Spleen (tissue), 11 donors: ENCODE measurements around the gene SLC6A7. TPM values are rescaled to one million over a fixed set of nuclear protein-coding genes. Genes with fewer than 3 reads are reported as not detected.
"Not testable (repeated sequence)": the region's sequence is repeated elsewhere in the genome, so short reads cannot be mapped to it uniquely, and the experiment has no call there.

Experiments
- DNase-seq: peaks from one replicate; pipeline ENCODE4 v3.0.0-alpha.2; 2020
- H3K27ac ChIP-seq, 8 donors: fragments of 200-600 bp; sonication (generic) in 7 of 8; 1 replicate in 4 of 8; 2 replicates in 4 of 8; pipeline versions ENCODE4 v1.5.0 to v1.8.0; 2016 to 2021; ENCODE audit warnings: inconsistent platforms in 4 of 8, mild to moderate bottlenecking in 4 of 8, moderate library complexity in 1 of 8
- H3K27me3 ChIP-seq, 7 donors: fragments of 200-600 bp; sonication (generic) in 6 of 7; replicated peaks in 1 of 7; 1 replicate in 4 of 7; 2 replicates in 3 of 7; pipeline versions ENCODE4 v1.5.0 to v1.8.0; 2016 to 2021; ENCODE audit warnings: inconsistent platforms in 3 of 7, mild to moderate bottlenecking in 1 of 7
- H3K36me3 ChIP-seq, 6 donors: fragments of 200-600 bp; sonication (generic) in 5 of 6; 1 replicate in 4 of 6; 2 replicates in 2 of 6; pipeline versions ENCODE4 v1.5.0 to v1.8.0; 2016 to 2021; ENCODE audit warnings: inconsistent platforms in 2 of 6
- H3K4me1 ChIP-seq, 6 donors: fragments of 200-600 bp; sonication (generic) in 5 of 6; 1 replicate in 3 of 6; 2 replicates in 3 of 6; pipeline versions ENCODE4 v1.5.0 to v1.8.0; 2016 to 2021; ENCODE audit warnings: inconsistent platforms in 3 of 6
- H3K4me3 ChIP-seq, 8 donors: fragments of 200-600 bp; sonication (generic) in 7 of 8; 1 replicate in 4 of 8; 2 replicates in 4 of 8; pipeline versions ENCODE4 v1.5.0 to v1.8.0; 2016 to 2021; ENCODE audit warnings: inconsistent platforms in 4 of 8, mild to moderate bottlenecking in 4 of 8, moderate library complexity in 2 of 8
- H3K9me3 ChIP-seq, 8 donors: fragments of 200-600 bp; sonication (generic) in 7 of 8; 1 replicate in 4 of 8; 2 replicates in 4 of 8; pipeline versions ENCODE4 v1.5.0 to v1.8.0; 2016 to 2021; ENCODE audit warnings: inconsistent platforms in 4 of 8
- CTCF ChIP-seq, 11 experiments: fragments of 200-600 bp in 7 of 11; fragments of 450-650 bp in 4 of 11; sonication (generic) in 4 of 11; IDR thresholded peaks in 8 of 11; conservative IDR thresholded peaks in 3 of 11; 1 replicate in 7 of 11; 2 replicates in 4 of 11; pipeline versions ENCODE4 v1.4.0 to v1.8.0; 2016 to 2021; ENCODE audit warnings: antibody characterized with exemption in 11 of 11, inconsistent platforms in 4 of 11, mild to moderate bottlenecking in 1 of 11
- POLR2A ChIP-seq, 3 donors: fragments of 450-650 bp; IDR thresholded peaks; one replicate each; pipeline ENCODE4 v1.5.1; 2017; ENCODE audit warnings: antibody characterized with exemption in 3 of 3, mild to moderate bottlenecking in 1 of 3
- POLR2AphosphoS5 ChIP-seq, 3 donors: sonication (generic); formaldehyde crosslinking; IDR thresholded peaks; one replicate each; pipeline ENCODE4 v1.5.1; 2017; ENCODE audit warnings: antibody characterized with exemption in 3 of 3
- WGBS, 5 donors: extraction: QIAGEN DNeasy Blood & Tissue Kit in 3 of 5; methylation state at CpG; one replicate each; pipeline versions ENCODE4 v1.1.5 to v1.1.7; 2013 to 2018; 5-methylcytosine and 5-hydroxymethylcytosine counted together
- intact Hi-C: fragments of 100-400 bp; cut with DNase I; formaldehyde crosslinking; loops from one replicate; pipeline ENCODE4 v1.15.0; 2023; ENCODE audit warnings: low total_unique reads
- polyA plus RNA-seq, 3 donors: library from polyadenylated mRNA; stranded (reverse); fragments of 200-250 nt; gene quantifications; one replicate each; pipeline ENCODE4 v1.2.1, GENCODE V29; 2013
- total RNA-seq, 7 donors: library from RNA; depleted of rRNA in 3 of 7; stranded (reverse); fragments of >200 nt in 3 of 7; fragmentation: NEBNext Ultra II Directional in 4 of 7; extraction: Animal tissue kit (Norgen Biotek cat#: 25700) in 4 of 7; gene quantifications; one replicate each; pipeline versions ENCODE4 v1.1.0 to v1.2.1, GENCODE V29; 2016 to 2021
- donor health status: healthy with polysubstance abuse.
- donor health status: DM: no; HTN: no; CAD: no; lungs with moderate emphysema.
- donor health status: DM: no; HTN: no; CAD: no.
- donor health status: Bipolar disorder and iron deficiency.
- donor health status: healthy.
- donor health status: DM: no; HTN: no; CAD: no.
- donor health status: DM: yes; HTN: yes; CAD: no.

The SLC6A7 gene
- total and polyA plus RNA-seq, 10 donors: 0.03 to 0.10 TPM; not detected in 8

- WGBS, 5 donors: 58 to 75% (median 68%) methylated on average over 3 of the region's 3 CpGs
- H3K27me3 ChIP-seq: peaks cover 0 to 5% (median 0%) of the 10 kb centered on the region in 7 donors
- peaks cover 0 to 7% (median 2%) of the 10 kb centered on the region in 6 donors for H3K4me1 ChIP-seq
- intact Hi-C loops: no loop called here
- TF ChIP-seq CTCF (IDR thresholded peaks at IDR 0.05 in 8 of 11, conservative IDR thresholded peaks at IDR 0.05 in 3 of 11) (no peak), POLR2AphosphoS5 (IDR thresholded peaks at IDR 0.05) (no peak), POLR2A (IDR thresholded peaks at IDR 0.05) (no peak)
- no peak overlapping the region for H3K27ac ChIP-seq
- no peak for DNase-seq
- no peaks in the 10 kb centered on the region for H3K36me3 ChIP-seq
- H3K9me3 ChIP-seq: no peaks in the 10 kb centered on the region
- no peak overlapping the region for H3K4me3 ChIP-seq
Observed at GRCh38 chr5:150245808-150246207, 55.9 kb downstream of the SLC6A7 start.

DNA sequence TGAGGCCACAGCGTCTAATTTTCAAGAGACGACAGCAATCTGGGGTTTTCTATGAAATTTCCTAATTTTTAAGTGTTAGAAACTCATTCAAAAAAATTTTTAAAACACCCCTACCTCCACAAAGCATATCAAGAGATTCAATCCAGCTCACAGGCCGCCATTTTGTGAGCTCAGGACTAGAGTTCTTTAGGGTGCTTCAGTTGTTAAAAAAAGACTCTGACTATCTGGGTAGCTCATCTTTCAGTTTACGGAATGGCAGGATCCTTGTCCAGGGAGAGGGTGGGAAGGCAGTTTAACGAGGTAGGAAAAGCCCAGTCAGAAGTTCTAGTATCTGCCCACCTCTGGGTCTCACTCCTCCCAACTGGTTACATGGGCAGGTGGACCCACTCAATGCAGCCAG lies 56.6 kb downstream of the SLC6A7 start:
- H3K4me3 ChIP-seq: no peak overlapping the region
- whole genome bisulfite sequencing, 5 donors: 82 to 93% (median 86%) methylated on average over 5 of the region's 5 CpGs
- TF ChIP-seq CTCF (IDR thresholded peaks at IDR 0.05 in 8 of 11, conservative IDR thresholded peaks at IDR 0.05 in 3 of 11): no peak
- intact Hi-C loops: no loop called here
- no peaks in the 10 kb centered on the region for H3K9me3 ChIP-seq
- no peak overlapping the region for H3K27ac ChIP-seq
- H3K4me1 ChIP-seq: peaks cover 0 to 7% (median 2%) of the 10 kb centered on the region in 6 donors
- peaks cover 0 to 5% (median 0%) of the 10 kb centered on the region in 7 donors for H3K27me3 ChIP-seq
- DNase-seq: no peak
- H3K36me3 ChIP-seq: no peaks in the 10 kb centered on the region

- Histone ChIP-seq H3K36me3 (no peaks in the 10 kb centered on the region), H3K4me1 (peaks cover 0 to 7% (median 2%) of the 10 kb centered on the region in 6 donors), H3K27me3 (peaks cover 0 to 5% (median 0%) of the 10 kb centered on the region in 7 donors), H3K4me3 (no peak overlapping the region), H3K9me3 (no peaks in the 10 kb centered on the region), H3K27ac (no peak overlapping the region)
- no peak for TF ChIP-seq POLR2A (IDR thresholded peaks at IDR 0.05)
- TF ChIP-seq POLR2AphosphoS5 (IDR thresholded peaks at IDR 0.05): no peak
- no peak for TF ChIP-seq CTCF (IDR thresholded peaks at IDR 0.05 in 8 of 11, conservative IDR thresholded peaks at IDR 0.05 in 3 of 11)
- intact Hi-C loops: no loop called here
- DNase-seq: no peak
- WGBS, 5 donors: 58 to 92% (median 81%) methylated on average over 2 to 5 of the region's 5 CpGs
Observed at GRCh38 chr5:150246835-150247234, 57.0 kb downstream of the SLC6A7 start.

- 82 to 93% (median 92%) methylated on average over 8 to 9 of the region's 9 CpGs for WGBS, 5 donors
- no peak for TF ChIP-seq POLR2AphosphoS5 (IDR thresholded peaks at IDR 0.05)
- no peak for TF ChIP-seq POLR2A (IDR thresholded peaks at IDR 0.05)
- TF ChIP-seq CTCF (IDR thresholded peaks at IDR 0.05 in 8 of 11, conservative IDR thresholded peaks at IDR 0.05 in 3 of 11): no peak
Observed at GRCh38 chr5:150247726-150248125, 57.9 kb downstream of the SLC6A7 start.

DNA sequence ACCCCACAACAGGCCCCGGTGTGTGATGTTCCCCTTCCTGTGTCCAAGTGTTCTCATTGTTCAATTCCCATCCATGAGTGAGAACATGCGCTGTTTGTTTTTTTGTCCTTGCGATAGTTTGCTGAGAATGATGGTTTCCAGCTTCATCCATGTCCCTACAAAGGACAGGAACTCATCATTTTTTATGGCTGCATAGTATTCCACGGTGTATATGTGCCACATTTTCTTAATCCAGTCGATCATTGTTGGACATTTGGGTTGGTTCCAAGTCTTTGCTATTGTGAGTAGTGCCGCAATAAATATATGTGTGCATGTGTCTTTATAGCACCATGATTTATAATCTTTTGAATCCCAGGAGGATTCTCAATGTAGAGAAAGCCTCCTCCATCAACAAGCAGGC lies 58.6 kb downstream of the SLC6A7 start:
- 83 to 92% (median 88%) methylated on average over 6 of the region's 6 CpGs for WGBS, 5 donors
- H3K36me3 ChIP-seq, intact Hi-C loops, H3K4me3 ChIP-seq, H3K4me1 ChIP-seq, H3K9me3 ChIP-seq, H3K27ac ChIP-seq, DNase-seq, H3K27me3 ChIP-seq: not testable (repeated sequence)

More at GRCh38 chr5:150247726-150248125, 57.9 kb downstream of the SLC6A7 start:
- Histone ChIP-seq H3K4me1 (peaks cover 0 to 7% (median 2%) of the 10 kb centered on the region in 6 donors), H3K9me3 (no peaks in the 10 kb centered on the region), H3K27me3 (peaks cover 0 to 5% (median 0%) of the 10 kb centered on the region in 7 donors), H3K36me3 (no peaks in the 10 kb centered on the region), H3K4me3 (no peak overlapping the region), H3K27ac (no peak overlapping the region)
- intact Hi-C loops: no loop called here
- DNase-seq: no peak
